AG08396 (cell line): ENCODE results near the gene RPS8.
"Not testable (repeated sequence)": the region's sequence is repeated elsewhere in the genome, so short reads cannot be mapped to it uniquely, and the experiment has no call there.

ENCODE experiments used
- DNase-seq: peaks from one replicate; pipeline ENCODE4 v3.0.0; 2012; ENCODE audit warnings: low spot score, mixed read lengths

The RPS8 gene

DNA sequence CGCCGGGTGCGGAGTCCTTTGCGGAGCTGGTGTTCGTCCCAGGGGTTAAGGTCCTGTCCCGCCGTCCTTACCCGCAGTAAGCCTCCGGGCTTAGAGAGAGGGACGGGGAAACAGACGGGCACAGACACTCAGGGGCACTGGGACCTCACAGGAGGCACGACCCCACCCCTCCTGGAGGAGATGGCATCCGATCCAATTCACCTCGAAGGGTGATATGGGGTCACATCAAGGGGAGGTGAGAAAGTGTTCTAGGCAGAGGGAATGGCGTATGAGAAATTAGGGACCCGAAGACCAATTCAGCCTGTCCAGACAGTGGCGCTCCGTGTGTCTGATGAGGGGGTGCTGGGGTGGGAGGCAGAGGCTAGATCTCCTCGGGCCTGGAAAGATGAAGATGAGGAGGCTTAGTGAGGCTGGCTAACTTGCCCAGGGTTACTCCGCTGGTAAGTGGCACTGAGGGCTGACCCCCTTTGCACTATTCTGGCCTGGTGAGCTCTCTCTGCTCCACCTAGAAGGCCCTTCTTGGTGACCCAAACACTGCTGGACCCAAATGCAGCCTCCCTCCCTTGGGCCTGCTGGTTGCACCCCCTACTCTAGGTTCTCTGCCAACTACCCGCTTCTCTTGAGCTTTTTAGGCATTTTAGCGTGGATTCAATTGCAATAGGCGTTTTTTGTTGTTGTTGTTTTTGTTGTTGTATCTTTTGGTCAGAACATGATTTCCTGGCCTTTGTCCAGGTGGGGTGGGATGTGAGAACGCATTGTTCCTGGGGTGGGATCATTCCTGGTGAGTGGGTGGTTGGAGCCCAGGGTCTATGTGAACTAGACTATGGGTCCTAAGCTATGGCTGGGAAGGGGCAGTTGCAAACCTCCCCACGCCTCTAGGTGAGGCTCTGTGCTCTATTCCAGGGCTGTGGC, 45.2 kb downstream of the RPS8 start:
- DNase-seq = no peak

DNA sequence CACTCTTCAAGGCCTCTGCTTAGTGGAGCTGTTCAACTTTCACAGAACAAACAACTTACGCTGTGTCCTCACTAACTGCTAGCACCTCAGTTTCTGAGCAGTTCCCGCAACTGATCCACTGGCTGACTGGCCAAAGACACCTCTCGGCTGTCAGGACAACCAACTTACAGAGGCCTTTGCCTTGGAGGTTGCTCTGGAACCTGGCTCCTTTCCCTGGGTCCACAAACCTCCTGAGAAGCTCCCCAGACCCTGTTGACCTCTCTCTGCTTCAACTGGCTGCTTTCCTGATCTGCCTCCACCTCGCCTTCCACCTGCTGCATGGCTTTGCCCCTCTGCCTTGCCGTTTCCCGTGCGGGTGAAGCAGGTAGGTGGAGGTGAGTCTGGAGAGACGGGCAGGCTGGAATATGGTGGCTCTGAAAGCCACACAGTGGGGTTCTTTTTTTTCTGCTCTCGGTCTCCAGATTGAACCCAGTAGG, 45.9 kb downstream of the RPS8 start:
- DNase-seq = no peak

DNA sequence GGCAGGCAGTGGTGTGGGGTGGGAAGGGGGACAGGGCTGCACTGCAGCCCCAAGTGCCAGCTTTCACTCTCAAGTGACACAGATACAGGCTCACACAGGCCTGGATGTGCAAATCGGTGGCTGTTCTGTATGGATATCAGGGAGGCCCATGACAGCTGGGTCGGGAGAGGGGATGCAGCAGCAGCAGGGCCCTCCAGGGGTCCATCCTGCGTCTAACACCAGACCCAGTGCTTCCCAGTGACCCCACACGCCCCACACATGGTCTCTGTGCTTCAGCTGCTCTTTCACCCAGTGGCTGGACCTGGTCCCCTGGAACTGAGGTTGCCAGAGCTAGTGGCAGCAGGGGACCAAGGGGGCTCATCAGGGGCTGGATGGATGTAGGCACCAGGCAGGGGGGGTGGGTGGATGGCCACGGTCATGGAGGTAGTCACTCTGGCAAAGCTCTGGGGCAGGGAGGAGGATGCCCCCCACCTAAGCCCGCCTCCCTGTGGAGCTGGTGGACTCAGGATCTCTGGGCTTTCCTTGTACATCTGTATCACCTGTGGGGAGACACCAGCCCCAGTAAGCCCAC, 46.9 kb downstream of the RPS8 start:
- no peak for DNase-seq

DNA sequence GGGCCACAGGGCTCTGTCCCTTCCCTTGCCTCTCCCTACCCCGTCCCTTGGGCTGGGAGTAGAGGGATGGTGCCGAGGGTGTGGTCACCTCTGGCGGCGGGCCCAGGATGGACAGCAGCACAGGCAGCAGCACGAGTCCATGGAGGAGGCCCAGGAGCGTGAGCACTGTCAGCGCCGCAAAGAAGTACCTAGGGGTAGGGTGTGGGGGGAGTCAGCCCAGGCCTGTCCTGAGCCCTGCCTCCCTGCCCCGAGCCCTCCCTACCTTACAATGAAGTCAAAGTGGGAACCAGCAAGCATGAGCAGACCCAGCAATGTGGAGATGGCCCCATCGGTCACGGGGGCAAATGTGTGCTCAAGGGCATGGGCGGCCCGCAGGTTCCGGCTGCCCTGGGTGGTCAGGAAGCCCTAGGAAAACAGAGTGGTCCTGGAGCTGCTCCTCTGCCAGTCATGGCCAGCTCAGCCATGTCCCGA, 47.7 kb downstream of the RPS8 start:
- no peak for DNase-seq

DNA sequence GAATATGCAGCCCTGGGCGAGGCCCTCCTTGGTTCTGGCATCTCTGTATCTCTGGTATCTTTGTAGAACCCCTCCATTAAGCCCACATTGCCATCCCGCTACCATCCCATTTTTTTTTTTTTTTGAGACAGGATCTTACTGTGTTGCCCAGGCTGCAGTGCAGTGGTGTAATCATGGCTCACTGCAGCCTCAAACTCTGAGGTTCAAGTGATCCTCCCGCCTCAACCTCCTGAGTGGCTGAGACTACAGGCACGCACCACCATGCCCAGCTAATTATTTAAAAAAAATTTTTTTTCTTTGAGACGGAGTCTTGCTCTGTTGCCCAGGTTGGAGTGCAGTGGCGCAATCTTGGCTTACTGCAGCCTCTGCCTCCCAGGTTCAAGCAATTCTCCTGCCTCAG, 49.1 kb downstream of the RPS8 start:
- not testable (repeated sequence) for DNase-seq

DNA sequence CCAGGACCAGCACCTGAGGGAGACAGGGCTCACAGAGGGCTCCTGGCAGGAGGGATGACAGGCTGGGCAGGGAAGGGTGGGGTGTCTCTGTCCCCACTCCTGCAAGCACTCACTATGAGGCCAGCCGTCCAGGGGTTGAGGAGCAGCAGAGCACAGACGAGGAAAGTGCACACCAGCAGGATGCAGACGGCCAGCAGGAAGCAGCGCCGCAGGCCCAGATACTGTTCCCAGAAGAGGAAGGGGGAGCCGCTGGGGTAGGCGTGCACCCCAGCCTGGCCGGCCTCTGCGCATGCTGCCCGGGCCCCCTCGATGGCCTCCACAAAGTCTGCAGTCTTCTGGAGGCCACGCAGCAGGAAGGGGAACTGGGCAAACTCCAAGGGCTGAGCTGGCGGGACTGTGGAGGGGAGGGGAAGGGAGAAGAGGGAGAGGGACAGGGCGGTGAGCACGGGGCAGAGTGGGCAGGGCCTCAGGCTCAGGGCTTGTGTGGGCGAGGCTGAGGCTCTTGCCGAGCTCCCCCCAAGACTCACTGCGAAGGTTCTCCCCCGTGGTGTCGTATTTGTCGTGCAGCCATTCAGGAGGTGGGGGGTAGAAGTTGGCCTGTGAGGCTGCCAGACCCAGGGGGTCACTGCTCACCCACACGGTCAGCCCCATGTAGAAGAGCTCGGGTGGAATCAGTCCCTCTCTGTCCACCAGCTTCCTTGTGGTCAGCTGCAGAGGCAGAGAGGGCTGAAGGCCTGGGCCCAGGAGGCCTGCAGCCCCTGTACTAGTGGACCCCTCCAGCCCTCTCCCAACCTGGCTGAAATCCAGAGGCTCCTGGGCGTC, 51.2 kb downstream of the RPS8 start:
- no peak for DNase-seq

DNA sequence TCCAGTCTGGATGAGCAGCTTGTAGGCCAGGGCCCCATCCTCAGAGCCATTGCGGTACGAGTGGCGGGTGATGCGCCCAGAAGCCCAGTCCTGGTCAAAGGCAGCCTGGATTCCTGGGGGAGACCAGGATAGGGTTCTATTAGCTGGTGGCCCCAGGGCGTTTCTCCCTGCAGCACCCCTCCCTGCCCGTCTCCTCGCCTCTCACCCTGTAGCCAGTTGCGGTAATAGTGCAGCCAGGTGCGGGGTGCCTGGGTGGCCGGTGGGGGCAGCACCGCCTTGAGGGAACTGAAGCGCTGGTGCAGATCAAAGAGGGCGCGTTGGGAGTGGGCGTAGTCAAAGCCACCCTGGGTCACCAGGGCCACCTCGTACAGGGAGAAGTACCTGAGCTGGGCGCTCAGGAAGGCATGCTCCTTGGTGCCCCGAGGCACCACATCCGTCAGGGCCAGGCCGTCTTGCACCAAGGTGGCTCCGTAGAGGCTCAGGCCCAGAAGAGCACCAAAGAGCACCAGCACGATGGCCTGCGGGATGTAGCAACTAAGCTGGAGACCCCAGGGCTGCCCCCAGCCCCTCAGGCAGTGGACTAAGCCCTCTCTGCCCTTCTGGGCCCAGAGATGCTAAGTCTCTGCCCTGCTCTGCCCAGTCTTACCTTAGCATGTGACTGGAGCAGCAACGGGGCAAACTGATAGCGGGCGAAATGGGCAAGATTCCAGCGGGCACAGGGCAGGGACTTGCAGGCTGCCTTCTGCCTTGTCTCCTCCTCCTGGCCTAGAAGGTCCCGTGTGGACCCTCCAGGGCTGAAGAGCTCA, 52.1 kb downstream of the RPS8 start:
- no peak for DNase-seq

DNA sequence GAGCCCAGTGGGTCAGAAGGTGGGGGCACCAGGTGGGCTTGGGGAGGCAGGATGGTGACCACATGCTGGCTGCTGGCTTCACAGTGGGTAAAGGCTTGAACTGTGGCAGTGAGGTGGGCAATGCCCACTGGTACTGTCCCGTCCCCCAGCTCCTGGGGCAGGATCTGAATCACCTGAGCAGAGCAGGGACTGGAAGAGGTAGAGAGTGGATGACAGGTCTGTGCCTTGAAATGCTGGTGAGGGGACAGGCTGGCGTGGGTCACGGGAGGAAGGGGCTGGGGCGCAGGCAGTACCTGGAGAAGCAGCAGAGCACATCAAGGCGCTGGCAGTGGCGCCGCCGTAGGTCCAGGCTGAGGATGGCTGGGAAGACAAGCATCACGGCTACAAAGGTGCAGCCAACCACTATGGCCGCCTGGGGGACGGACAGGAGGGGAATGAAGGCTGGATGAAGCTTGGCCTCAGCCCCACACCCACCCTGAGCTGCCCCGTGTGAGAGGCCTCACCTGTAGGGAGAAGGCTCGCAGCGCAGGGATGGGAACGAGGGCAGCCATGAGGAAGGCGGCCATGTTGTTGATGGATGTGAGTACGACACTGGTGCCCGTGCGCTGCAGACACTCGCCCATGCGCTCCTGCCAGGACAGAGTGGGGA, 52.8 kb downstream of the RPS8 start:
- DNase-seq = no peak
